ENCODE measurements around the gene ZNF367.
A peak's percentile ranks its signal among the peaks of the same experiment; 100 is the strongest.

The ZNF367 gene

DNA sequence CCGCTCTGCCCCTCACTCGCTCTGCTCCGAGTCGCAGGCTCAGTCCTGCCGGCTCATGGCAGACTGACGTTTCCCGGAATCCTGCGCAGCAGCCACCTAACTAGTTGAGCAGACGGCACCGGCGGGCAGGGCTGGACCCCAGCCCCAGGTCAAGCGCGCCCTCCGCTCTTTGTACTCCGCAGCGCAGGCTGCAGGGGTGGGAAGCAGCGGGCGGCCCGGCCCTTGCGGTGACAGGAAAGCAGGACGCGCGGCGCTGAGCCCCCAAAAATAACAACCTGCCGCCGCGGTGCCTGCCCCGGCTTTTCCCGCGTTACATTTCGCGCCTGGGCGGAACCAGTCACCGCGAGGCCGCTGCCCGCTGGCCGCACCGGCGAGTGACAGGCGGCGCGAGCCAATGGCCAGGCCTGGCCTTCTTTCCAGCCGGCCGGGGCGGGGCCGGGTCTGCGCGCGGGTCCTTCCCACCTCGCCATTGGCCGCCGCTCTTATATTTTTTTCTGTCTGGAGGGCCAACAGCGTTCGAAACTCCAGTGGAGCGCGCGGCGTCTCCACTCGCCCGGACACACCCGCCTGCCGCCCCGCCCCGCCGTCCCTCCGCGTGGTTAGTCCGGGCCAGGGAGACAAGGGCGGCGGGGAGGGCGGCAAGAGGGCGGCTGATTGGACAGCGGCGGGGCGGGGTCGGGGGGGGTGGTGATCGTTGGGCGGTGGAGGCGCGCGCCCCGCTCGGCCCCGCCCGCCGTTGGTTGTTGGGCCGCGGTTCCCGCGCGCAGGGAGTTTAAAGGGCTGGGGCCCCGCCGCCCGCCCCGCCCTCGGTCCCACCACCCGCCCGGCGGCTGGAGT is at the start of gene ZNF367:
ZNF367 (minus strand) TSS at position 288 of the 837 bp plus-strand sequence. CDS start 338 bp downstream, outside the sequence.
- Histone ChIP-seq H3K9ac (ENCODE audit: low read depth, low read length) (peak within 1 kb of the TSS; percentile 89), H3K4me1 (ENCODE audit: insufficient read depth, low read length) (peaks cover 8% of the 10 kb centered on the region), H3K9me3 (ENCODE audit: control insufficient read depth, insufficient read depth, low read length) (no peaks in the 10 kb centered on the region), H3K36me3 (ENCODE audit: insufficient read depth, low read length) (no peaks in the 10 kb centered on the region)

DNA sequence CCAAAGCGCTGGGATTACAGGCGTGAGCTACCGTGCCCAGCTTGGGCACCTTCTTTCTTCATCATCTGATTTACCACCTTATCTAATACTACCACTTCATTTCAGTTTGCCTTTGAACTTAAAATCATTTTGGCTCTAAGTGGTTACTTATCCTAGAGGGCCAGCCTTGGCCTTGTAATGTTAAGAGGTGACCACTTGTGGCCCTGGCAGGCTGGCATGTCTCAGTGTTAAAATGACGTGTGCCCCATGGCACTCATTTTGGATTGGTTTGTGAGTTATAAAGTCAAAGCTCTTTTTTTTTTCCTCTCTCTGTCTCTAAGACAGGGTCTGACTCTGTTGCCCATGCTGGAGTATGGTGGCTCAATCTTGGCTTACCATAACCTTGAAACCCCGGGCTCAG is 49.6 kb upstream of the ZNF367 start:
- Histone ChIP-seq H3K4me1 (ENCODE audit: insufficient read depth, low read length) (no peaks in the 10 kb centered on the region), H3K9ac (ENCODE audit: low read depth, low read length) (no peak overlapping the region), H3K9me3 (ENCODE audit: control insufficient read depth, insufficient read depth, low read length) (no peaks in the 10 kb centered on the region), H3K36me3 (ENCODE audit: insufficient read depth, low read length) (peaks cover 6% of the 10 kb centered on the region)

DNA sequence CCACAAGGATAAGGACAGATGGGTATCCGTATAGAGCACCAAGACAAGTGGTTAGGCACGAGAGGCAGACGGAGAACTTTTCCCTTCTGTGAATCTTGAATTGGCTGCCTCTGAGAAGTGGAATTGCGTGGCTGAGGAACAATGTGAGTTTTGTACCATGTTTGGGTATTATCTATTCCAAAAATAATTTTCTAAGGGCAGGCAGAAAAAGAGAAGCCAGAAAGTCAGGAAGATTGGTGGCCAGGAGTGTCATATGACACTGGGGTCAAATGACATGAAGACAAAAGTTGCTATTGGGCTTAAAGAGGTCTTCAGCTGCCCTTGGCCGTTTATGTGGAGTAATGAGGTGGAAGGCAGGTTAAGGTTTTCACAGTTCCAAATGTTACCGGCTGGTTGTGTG is 46.3 kb upstream of the ZNF367 start:
- peaks cover 16% of the 10 kb centered on the region for H3K4me1 ChIP-seq (ENCODE audit: insufficient read depth, low read length)
- no peak overlapping the region for H3K9ac ChIP-seq (ENCODE audit: low read depth, low read length)
- H3K36me3 ChIP-seq (ENCODE audit: insufficient read depth, low read length) = no peaks in the 10 kb centered on the region; the same call in none of the 2 replicates
- H3K9me3 ChIP-seq (ENCODE audit: control insufficient read depth, insufficient read depth, low read length) = no peaks in the 10 kb centered on the region

DNA sequence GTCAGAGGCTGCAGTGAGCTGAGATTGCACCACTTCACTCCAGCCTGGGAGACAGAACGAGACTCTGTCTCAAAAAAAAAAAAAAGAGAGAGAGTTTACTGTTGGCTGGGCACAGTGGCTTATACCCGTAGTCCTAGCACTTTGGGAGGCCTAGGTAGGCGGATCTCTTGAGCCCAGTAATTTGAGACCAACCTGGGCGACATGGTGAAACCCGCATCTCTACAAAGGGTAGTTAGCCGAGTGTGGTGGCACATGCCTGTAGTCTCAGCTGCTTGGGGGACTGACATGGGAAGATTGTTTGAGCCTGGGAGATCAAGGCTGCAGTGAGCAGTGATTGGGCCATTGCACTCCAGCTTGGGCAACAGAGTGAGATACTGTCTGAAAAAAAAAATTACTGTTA is 44.4 kb upstream of the ZNF367 start:
- no peak overlapping the region for H3K9ac ChIP-seq (ENCODE audit: low read depth, low read length)
- H3K36me3 ChIP-seq (ENCODE audit: insufficient read depth, low read length) = no peaks in the 10 kb centered on the region; the same call in none of the 2 replicates
- no peaks in the 10 kb centered on the region for H3K9me3 ChIP-seq (ENCODE audit: control insufficient read depth, insufficient read depth, low read length)
- H3K4me1 ChIP-seq (ENCODE audit: insufficient read depth, low read length) = peaks cover 23% of the 10 kb centered on the region

DNA sequence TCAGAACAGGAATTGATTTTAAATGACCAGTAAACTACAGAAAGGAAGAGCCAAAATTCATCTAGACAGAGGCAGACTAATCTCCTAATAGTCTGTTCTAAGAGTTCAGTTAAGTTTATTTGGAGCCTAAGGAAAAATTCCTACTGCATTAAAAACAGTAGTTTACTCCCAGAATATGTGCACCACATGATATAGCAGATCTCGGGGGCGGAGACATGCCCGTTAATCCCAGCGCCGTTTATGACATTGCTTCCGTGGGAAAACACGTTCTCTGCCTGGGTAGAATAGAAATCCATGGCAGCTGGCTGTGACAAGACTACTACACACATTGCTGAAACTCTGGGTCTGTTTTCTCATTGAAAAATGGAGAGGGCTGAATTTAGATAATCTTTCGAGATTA is 43.2 kb upstream of the ZNF367 start:
- Histone ChIP-seq H3K36me3 (ENCODE audit: insufficient read depth, low read length) (no peaks in the 10 kb centered on the region; the same call in 1 of the 2 replicates), H3K9me3 (ENCODE audit: control insufficient read depth, insufficient read depth, low read length) (no peaks in the 10 kb centered on the region), H3K4me1 (ENCODE audit: insufficient read depth, low read length) (peaks cover 23% of the 10 kb centered on the region), H3K9ac (ENCODE audit: low read depth, low read length) (no peak overlapping the region)

DNA sequence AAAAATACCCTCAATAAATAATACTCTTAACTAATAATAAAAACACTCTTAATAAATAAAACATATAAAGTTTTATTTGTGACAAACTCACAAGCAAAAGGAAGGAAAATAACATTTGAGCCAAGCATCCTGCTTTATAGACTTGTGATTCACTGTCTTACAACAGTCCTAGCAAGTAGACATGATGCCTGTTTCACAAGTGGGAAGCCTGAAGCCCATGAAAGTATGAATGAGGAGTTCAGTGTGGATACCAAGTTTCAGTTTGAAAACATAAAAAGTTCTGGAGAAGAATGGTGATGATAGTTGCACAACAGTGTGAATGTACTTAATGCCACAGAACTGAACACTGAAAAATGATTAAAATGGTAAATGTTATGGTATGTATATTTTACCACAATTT is 42.7 kb upstream of the ZNF367 start:
- peaks cover 23% of the 10 kb centered on the region for H3K4me1 ChIP-seq (ENCODE audit: insufficient read depth, low read length)
- H3K36me3 ChIP-seq (ENCODE audit: insufficient read depth, low read length) = no peaks in the 10 kb centered on the region; the same call in 1 of the 2 replicates
- no peaks in the 10 kb centered on the region for H3K9me3 ChIP-seq (ENCODE audit: control insufficient read depth, insufficient read depth, low read length)
- H3K9ac ChIP-seq (ENCODE audit: low read depth, low read length) = no peak overlapping the region

DNA sequence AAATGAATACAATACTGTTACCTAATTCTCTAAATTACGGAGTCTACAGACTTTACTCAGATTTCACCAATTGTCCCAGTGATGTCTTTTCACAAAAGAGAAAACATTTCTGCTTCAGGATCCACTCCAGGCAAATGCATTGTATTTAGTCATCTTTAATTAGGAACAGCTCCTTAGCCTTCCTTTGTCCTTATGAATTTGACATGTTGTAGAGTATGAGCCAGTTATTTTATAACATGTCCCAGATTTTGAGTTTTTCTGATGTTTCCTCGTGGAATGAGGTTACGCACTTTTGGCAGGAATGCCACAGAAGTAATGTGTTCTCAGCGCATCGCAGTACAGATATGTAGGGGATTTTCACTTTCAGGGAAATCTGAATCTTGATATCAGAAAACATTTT is 42.3 kb upstream of the ZNF367 start:
- Histone ChIP-seq H3K9me3 (ENCODE audit: control insufficient read depth, insufficient read depth, low read length) (no peaks in the 10 kb centered on the region), H3K9ac (ENCODE audit: low read depth, low read length) (no peak overlapping the region), H3K36me3 (ENCODE audit: insufficient read depth, low read length) (no peaks in the 10 kb centered on the region; the same call in 1 of the 2 replicates), H3K4me1 (ENCODE audit: insufficient read depth, low read length) (peaks cover 23% of the 10 kb centered on the region)

DNA sequence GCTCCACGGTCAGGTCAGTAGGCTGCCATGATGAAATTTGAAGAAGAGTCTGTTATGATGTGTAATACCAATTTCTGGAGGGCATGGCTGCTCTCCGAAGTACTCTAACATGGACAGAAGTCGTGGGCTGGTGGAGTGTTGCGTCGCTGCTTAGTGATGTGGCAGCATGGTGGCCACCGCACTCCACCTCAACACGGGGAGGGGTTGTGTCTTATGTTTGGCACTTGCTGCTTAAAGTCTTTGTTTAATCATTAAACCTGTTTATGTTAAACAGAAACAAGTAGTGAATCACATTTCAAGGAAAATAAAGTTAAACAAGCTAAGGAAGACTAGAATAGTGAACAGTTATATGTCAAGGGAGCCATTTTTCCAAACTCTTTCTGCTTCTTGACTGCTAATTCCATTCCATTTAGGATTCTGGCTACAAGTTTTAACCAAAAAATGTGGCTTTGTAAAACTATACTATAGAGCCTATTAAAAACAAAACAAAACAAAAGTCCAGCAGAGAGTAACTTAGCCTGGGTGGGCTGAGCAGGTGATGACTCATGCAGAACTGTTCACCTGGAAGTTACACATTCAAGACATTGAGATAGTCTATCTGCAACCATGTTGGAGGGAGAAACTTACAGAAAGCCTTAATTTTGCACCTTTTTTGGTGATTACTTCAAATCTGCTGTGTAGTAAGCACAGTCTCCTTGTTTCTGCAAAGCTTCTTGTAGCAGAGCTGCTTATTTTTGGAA is 41.3 kb upstream of the ZNF367 start:
- no peak overlapping the region for H3K9ac ChIP-seq (ENCODE audit: low read depth, low read length)
- H3K4me1 ChIP-seq (ENCODE audit: insufficient read depth, low read length) = peaks cover 23% of the 10 kb centered on the region
- H3K36me3 ChIP-seq (ENCODE audit: insufficient read depth, low read length) = no peaks in the 10 kb centered on the region; the same call in 1 of the 2 replicates
- H3K9me3 ChIP-seq (ENCODE audit: control insufficient read depth, insufficient read depth, low read length) = no peaks in the 10 kb centered on the region

DNA sequence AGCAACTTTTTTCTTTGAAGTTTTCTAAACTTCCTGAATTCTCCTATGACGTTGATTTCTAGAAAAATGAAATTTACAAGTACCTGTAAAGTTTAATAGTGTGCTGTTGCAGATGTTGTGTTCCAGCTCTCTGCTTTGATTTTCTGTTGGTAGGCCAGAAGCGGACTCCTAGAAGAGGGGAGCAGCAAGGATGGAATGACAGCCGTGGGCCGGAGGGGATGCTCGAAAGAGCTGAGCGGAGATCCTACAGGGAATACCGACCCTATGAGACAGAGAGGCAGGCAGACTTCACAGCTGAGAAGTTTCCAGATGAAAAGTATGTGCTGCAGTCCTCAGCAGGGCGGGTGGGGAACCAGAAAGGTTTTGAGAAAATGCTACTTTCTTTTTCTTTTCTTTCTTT is 40.1 kb upstream of the ZNF367 start:
- Histone ChIP-seq H3K4me1 (ENCODE audit: insufficient read depth, low read length) (peaks cover 23% of the 10 kb centered on the region), H3K9ac (ENCODE audit: low read depth, low read length) (no peak overlapping the region), H3K36me3 (ENCODE audit: insufficient read depth, low read length) (no peaks in the 10 kb centered on the region; the same call in 1 of the 2 replicates), H3K9me3 (ENCODE audit: control insufficient read depth, insufficient read depth, low read length) (no peaks in the 10 kb centered on the region)

DNA sequence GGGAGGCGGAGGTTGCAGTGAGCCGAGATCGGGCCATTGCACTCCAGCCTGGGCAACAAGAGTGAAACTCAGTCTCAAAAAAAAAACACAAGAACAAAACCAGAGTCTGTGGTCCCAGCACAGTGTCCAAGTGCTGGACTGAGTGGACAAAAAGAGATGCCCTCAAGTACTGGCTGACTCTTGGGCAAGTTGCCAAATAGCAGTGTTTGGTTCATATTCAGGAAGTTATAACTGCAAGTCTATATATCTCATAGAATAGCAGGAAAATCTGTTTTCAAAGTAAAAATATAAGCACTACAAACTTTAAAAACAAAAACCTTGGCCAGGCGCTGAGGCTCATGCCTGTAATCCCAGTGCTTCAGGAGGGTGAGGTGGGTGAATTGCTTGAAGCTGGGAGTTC is 39.1 kb upstream of the ZNF367 start:
- Histone ChIP-seq H3K9me3 (ENCODE audit: control insufficient read depth, insufficient read depth, low read length) (no peaks in the 10 kb centered on the region), H3K9ac (ENCODE audit: low read depth, low read length) (no peak overlapping the region), H3K4me1 (ENCODE audit: insufficient read depth, low read length) (peaks cover 19% of the 10 kb centered on the region), H3K36me3 (ENCODE audit: insufficient read depth, low read length) (no peaks in the 10 kb centered on the region; the same call in 1 of the 2 replicates)

DNA sequence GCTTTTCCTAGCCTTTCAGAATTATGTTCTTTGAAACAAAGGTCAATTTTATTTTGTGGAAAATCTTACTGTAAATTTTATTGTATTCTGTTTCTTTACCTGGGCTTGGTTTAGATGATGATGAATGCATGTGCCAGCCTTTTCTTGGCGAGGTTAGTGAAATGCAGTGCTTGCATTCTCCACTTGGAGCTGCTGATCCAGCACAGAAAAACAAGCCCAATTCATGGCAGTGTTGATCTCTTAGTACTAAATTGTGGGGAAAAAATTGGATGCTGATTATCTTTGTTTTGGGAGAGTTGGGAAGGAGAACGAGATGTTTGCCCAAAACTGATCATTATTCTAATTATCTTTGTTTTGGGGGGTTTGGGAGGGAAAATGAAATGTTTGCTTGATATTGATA is 35.5 kb upstream of the ZNF367 start:
- H3K36me3 ChIP-seq (ENCODE audit: insufficient read depth, low read length) = no peaks in the 10 kb centered on the region
- no peak overlapping the region for H3K9ac ChIP-seq (ENCODE audit: low read depth, low read length)
- peaks cover 4% of the 10 kb centered on the region; the same call in 1 of the 2 replicates for H3K4me1 ChIP-seq (ENCODE audit: insufficient read depth, low read length)
- no peaks in the 10 kb centered on the region for H3K9me3 ChIP-seq (ENCODE audit: control insufficient read depth, insufficient read depth, low read length)

DNA sequence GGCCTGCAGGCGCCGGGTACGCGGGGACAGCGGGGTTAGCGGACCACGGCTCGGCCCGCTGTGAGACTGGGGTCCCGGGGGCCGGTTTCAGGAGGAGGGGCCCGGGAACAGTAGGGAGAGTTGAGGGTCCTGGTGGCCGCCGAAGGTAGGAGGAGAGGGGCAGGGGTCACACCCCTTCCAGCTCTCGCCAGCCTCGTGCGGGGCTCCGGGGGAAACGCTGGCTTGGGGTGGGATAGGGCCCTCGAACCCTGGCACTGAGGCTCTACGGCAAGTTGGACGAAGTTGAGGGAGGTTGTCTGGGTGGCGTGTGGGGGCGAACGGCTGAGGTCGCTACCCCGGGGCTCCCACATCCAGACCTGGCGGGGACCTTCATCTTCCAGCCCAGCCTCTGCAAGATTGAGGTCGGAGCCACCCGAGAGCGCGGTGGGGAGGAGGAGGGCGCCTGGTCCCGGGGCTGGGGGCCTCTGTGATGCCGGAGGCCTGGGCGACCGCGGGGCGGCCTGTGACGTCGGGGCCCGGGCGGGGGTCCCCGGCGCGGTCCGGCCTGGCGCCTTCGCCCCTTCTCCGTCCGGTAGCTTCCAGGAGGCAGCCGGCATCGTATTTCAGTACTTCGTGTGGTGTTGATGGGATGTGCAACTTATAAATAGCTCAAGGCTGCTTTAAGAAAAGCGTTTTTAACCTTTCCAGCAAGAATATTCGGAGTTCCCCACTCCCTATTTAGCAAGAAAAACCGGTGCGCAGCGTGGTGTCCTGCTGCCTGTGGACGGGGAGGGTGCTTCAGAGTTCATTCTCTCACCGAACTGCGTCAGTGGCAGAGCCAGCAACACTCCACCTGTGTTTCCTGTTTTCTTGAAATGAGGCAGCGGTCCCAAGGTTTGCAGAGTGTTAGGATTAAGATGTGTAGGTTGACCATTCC is 32.7 kb upstream of the ZNF367 start:
- Histone ChIP-seq H3K9ac (ENCODE audit: low read depth, low read length) (peak overlapping the region; percentile 54), H3K9me3 (ENCODE audit: control insufficient read depth, insufficient read depth, low read length) (no peaks in the 10 kb centered on the region), H3K4me1 (ENCODE audit: insufficient read depth, low read length) (peaks cover 4% of the 10 kb centered on the region; the same call in 1 of the 2 replicates), H3K36me3 (ENCODE audit: insufficient read depth, low read length) (no peaks in the 10 kb centered on the region)

DNA sequence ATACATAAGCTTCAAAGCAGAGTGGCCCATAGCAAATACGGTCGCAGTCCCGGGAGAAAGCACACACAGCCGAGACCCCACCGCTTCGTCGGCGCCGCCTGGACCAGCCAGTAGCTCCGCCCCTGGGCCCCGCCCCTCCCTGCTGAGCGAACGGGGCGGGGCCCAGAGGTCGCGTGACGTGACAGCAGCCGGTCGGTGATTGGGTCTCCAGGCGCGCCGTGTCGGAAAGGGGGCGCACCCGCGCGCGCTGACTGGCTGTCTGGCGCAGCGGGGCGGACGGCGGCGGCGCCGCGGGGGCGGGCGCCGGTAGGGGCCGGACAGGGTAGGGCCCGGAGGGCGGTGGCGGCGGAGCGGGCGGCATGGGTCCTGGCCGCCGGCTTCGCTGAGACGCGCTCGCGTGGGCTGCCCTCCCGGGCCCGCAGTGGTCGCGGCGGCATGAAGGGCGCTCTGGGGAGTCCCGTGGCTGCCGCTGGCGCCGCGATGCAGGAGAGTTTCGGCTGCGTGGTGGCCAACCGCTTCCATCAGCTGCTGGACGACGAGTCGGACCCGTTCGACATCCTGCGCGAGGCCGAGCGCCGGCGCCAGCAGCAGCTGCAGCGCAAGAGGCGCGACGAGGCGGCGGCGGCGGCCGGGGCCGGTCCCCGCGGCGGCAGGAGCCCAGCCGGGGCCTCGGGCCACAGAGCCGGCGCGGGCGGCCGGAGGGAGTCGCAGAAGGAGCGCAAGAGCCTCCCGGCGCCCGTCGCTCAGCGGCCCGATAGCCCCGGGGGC is 31.9 kb upstream of the ZNF367 start, which contains the start of gene HABP4:
HABP4 (plus strand) TSS at position 325 of the 768 bp plus-strand sequence; CDS start at position 436, 111 bp downstream.
- H3K4me1 ChIP-seq (ENCODE audit: insufficient read depth, low read length) = peaks cover 4% of the 10 kb centered on the region; the same call in 1 of the 2 replicates
- peak within 1 kb of the TSS; percentile 54 for H3K9ac ChIP-seq (ENCODE audit: low read depth, low read length)
- H3K9me3 ChIP-seq (ENCODE audit: control insufficient read depth, insufficient read depth, low read length) = no peaks in the 10 kb centered on the region

More for the DNA sequence above, 31.9 kb upstream of the ZNF367 start, which contains the start of gene HABP4:
- H3K36me3 ChIP-seq (ENCODE audit: insufficient read depth, low read length) = no peaks in the 10 kb centered on the region

All from ES-I3 (cell line).